HL-60/S4 (cell line): ENCODE data around the gene CCDC73.
"Not testable (repeated sequence)": the region's sequence is repeated elsewhere in the genome, so short reads cannot be mapped to it uniquely, and the experiment has no call there.

Experiments used
- in situ Hi-C: fragments of 300-500 bp; cut with MboI; formaldehyde crosslinking; loops from 2 replicates; pipeline ENCODE4 v1.14.3; 2022; ENCODE audit warnings: low sequenced_read_pairs

Gene CCDC73

GRCh38 chr11:32794439-32794838 is at the start of gene CCDC73:
TSS of gene CCDC73 (minus strand) at chr11:32794662. CDS start at chr11:32760243, 34,419 bp downstream.
- in situ Hi-C loops: no loop called here

- in situ Hi-C loops: no loop called here
Observed at GRCh38 chr11:32843544-32843943, 49.1 kb upstream of the CCDC73 start.

- in situ Hi-C loops: no loop called here
Observed at GRCh38 chr11:32840587-32840986, 46.1 kb upstream of the CCDC73 start.

- in situ Hi-C loops: no loop called here
Observed at GRCh38 chr11:32839308-32839707, 44.8 kb upstream of the CCDC73 start.

GRCh38 chr11:32838505-32839274 is 44.2 kb upstream of the CCDC73 start:
- in situ Hi-C loops: no loop called here

- in situ Hi-C loops: no loop called here
Observed at GRCh38 chr11:32836946-32837345, 42.5 kb upstream of the CCDC73 start.

- in situ Hi-C loops: no loop called here
Observed at GRCh38 chr11:32833921-32834320, 39.5 kb upstream of the CCDC73 start.

- in situ Hi-C loops: no loop called here
Observed at GRCh38 chr11:32831221-32831620, 36.8 kb upstream of the CCDC73 start.

GRCh38 chr11:32830796-32831195 is 36.3 kb upstream of the CCDC73 start:
- in situ Hi-C loops: no loop called here

GRCh38 chr11:32830413-32830738 is 35.9 kb upstream of the CCDC73 start:
- in situ Hi-C loops: no loop called here

- in situ Hi-C loops: no loop called here
Observed at GRCh38 chr11:32829680-32830412, 35.4 kb upstream of the CCDC73 start, which contains the start of gene PRRG4. TSS of gene PRRG4 (plus strand) at chr11:32829927. CDS start at chr11:32830530, 603 bp downstream.

GRCh38 chr11:32829157-32829679 is 34.8 kb upstream of the CCDC73 start:
- in situ Hi-C loops: no loop called here

GRCh38 chr11:32827276-32827675 is 32.8 kb upstream of the CCDC73 start:
- in situ Hi-C loops: no loop called here

- in situ Hi-C loops: no loop called here
Observed at GRCh38 chr11:32826113-32826512, 31.7 kb upstream of the CCDC73 start.

- in situ Hi-C loops: not testable (repeated sequence)
Observed at GRCh38 chr11:32823617-32824016, 29.2 kb upstream of the CCDC73 start.

- in situ Hi-C loops: no loop called here
Observed at GRCh38 chr11:32821917-32822560, 27.6 kb upstream of the CCDC73 start.

- in situ Hi-C loops: no loop called here
Observed at GRCh38 chr11:32821517-32821916, 27.1 kb upstream of the CCDC73 start.

GRCh38 chr11:32820497-32820896 is 26.0 kb upstream of the CCDC73 start:
- in situ Hi-C loops: no loop called here

- in situ Hi-C loops: no loop called here
Observed at GRCh38 chr11:32819187-32819586, 24.7 kb upstream of the CCDC73 start.

GRCh38 chr11:32817852-32818183 is 23.4 kb upstream of the CCDC73 start:
- in situ Hi-C loops: no loop called here

- in situ Hi-C loops: no loop called here
Observed at GRCh38 chr11:32817181-32817851, 22.9 kb upstream of the CCDC73 start.
